ENCODE measurements around the gene NFIB.

The NFIB gene

GRCh38 chr9:14198047-14198840 lies 115.7 kb downstream of the NFIB start:
- DNase-seq (ENCODE audit: low read depth), result no peak
- TF ChIP-seq CTCF (conservative IDR thresholded peaks at IDR 0.05; ENCODE audit: low read length), result no peak
- no peak overlapping the region for H3K4me3 ChIP-seq (ENCODE audit: low read length)

GRCh38 chr9:14197325-14197858 lies 116.5 kb downstream of the NFIB start:
- no peak for TF ChIP-seq CTCF (conservative IDR thresholded peaks at IDR 0.05; ENCODE audit: low read length)
- no peak for DNase-seq (ENCODE audit: low read depth)
- no peak overlapping the region for H3K4me3 ChIP-seq (ENCODE audit: low read length)

- TF ChIP-seq CTCF (conservative IDR thresholded peaks at IDR 0.05; ENCODE audit: low read length), result no peak
- no peak for DNase-seq (ENCODE audit: low read depth)
- no peak overlapping the region for H3K4me3 ChIP-seq (ENCODE audit: low read length)
Observed at GRCh38 chr9:14193328-14193990, 120.5 kb downstream of the NFIB start.

- TF ChIP-seq CTCF (conservative IDR thresholded peaks at IDR 0.05; ENCODE audit: low read length), result no peak
- DNase-seq (ENCODE audit: low read depth), result no peak
Observed at GRCh38 chr9:14192556-14192955, 121.4 kb downstream of the NFIB start.

GRCh38 chr9:14191512-14191911 lies 122.4 kb downstream of the NFIB start:
- no peak overlapping the region for H3K4me3 ChIP-seq (ENCODE audit: low read length)
- DNase-seq (ENCODE audit: low read depth), result no peak
- TF ChIP-seq CTCF (conservative IDR thresholded peaks at IDR 0.05; ENCODE audit: low read length), result no peak

More at GRCh38 chr9:14192556-14192955, 121.4 kb downstream of the NFIB start:
- no peak overlapping the region for H3K4me3 ChIP-seq (ENCODE audit: low read length)

- DNase-seq (ENCODE audit: low read depth), result no peak
- no peak for TF ChIP-seq CTCF (conservative IDR thresholded peaks at IDR 0.05; ENCODE audit: low read length)
- no peak overlapping the region for H3K4me3 ChIP-seq (ENCODE audit: low read length)
Observed at GRCh38 chr9:14190240-14190639, 123.7 kb downstream of the NFIB start.
